ENCODE results near the gene KCNIP1. TPM values are rescaled to one million over a fixed set of nuclear protein-coding genes. Genes with fewer than 3 reads are reported as not detected.

The KCNIP1 gene
- total and polyA plus RNA-seq, 2 of the 13 experiments (the other 11 are each of a cell fraction or from before 2014, with no cell fraction given), result not detected

- POLR2A ChIA-PET, result no interaction called here
- intact Hi-C loops (cut with micrococcal nuclease; ENCODE audit: unreplicated experiment) (no loop called here), in situ Hi-C loops (cut with HindIII; ENCODE audit: extremely low pct_ligation_motif_present, low pct_unique_long_range_greater_than_20kb) (no loop called here)
- FAIRE-seq, result no peak
- peaks cover 0 to 1% of the 10 kb centered on the region in 2 experiments; a peak in 1 of 5 replicates for H3K27me3 ChIP-seq (ENCODE audit: control insufficient read depth in 1 of 2, insufficient read depth in 2 of 2, low read length in 2 of 2)
- H3K4me1 ChIP-seq (ENCODE audit: insufficient read depth, low read length), result no peaks in the 10 kb centered on the region
- H3K9ac ChIP-seq (ENCODE audit: insufficient read depth, low read depth, low read length), result no peak overlapping the region
- H2AFZ ChIP-seq (ENCODE audit: low read length), result no peak overlapping the region
- no peak overlapping the region for H3K4me2 ChIP-seq (ENCODE audit: low read depth, low read length)
- H3K27ac ChIP-seq (ENCODE audit: extremely low read length, insufficient read depth, low read length), result no peak overlapping the region
- 17% methylated on average over 4 of the region's 4 CpGs for WGBS (ENCODE audit: low lambda C conversion rate)
- ATAC-seq, result no peak
- H4K20me1 ChIP-seq (ENCODE audit: insufficient read depth, low read length), result no peaks in the 10 kb centered on the region
- no peaks in the 10 kb centered on the region for H3K36me3 ChIP-seq (replicated peaks in 1 of 2; ENCODE audit: control insufficient read depth in 1 of 2, insufficient read depth in 2 of 2, low read length in 2 of 2)
- no TSS peak for BruUV-seq (replicated peaks)
- H3K9me3 ChIP-seq (ENCODE audit: low read length), result no peaks in the 10 kb centered on the region
- DNase-seq (ENCODE audit: low spot score), result no peak
- H3K79me2 ChIP-seq (ENCODE audit: insufficient read depth, low read length), result no peaks in the 10 kb centered on the region
- no peak overlapping the region for H3K4me3 ChIP-seq (replicated peaks in 1 of 3; ENCODE audit: insufficient read depth in 1 of 3, low read depth in 2 of 3, low read length in 3 of 3)
- CTCF ChIA-PET (ENCODE audit: low intra/inter-chr PET ratio, low total read pairs), result no interaction called here
- TF ChIP-seq MXD3 (CRISPR knock-in tag; IDR thresholded peaks at IDR 0.05) (no peak), ARNTL (CRISPR knock-in tag; IDR thresholded peaks at IDR 0.05) (no peak), MLLT10 (CRISPR knock-in tag; IDR thresholded peaks at IDR 0.05) (no peak), XRCC5 (optimal IDR thresholded peaks at IDR 0.05; ENCODE audit: low read length) (no peak), TFDP1 (CRISPR knock-in tag; IDR thresholded peaks at IDR 0.05; ENCODE audit: borderline replicate concordance) (no peak), ZFP91 (CRISPR knock-in tag; IDR thresholded peaks at IDR 0.05; ENCODE audit: borderline replicate concordance) (no peak), THAP11 (CRISPR knock-in tag; IDR thresholded peaks at IDR 0.05) (no peak), XBP1 (CRISPR knock-in tag; IDR thresholded peaks at IDR 0.05) (no peak), ZNF788 (CRISPR knock-in tag; IDR thresholded peaks at IDR 0.05; ENCODE audit: borderline replicate concordance) (no peak), ZNF33B (CRISPR knock-in tag; IDR thresholded peaks at IDR 0.05) (no peak), ZNF407 (CRISPR knock-in tag; IDR thresholded peaks at IDR 0.05; ENCODE audit: not compliant biosample characterization) (no peak), RAD51 (IDR thresholded peaks at IDR 0.05; ENCODE audit: borderline replicate concordance) (no peak), ZNF883 (CRISPR knock-in tag; IDR thresholded peaks at IDR 0.05; ENCODE audit: not compliant biosample characterization) (no peak), TBX2 (CRISPR knock-in tag; IDR thresholded peaks at IDR 0.05; ENCODE audit: borderline replicate concordance) (no peak)
Observed at GRCh38 chr5:170482511-170482910, 21.3 kb upstream of the KCNIP1 start.

Data from HepG2 (cell line).